C4-2B (cell line): ENCODE data around the gene KLHL33.

Experiments
- ZFX ChIP-seq: fragments of 450-650 bp; IDR thresholded peaks from 2 replicates; pipeline ENCODE4 v1.6.1; 2017
- TF ChIP-seq, protein P1 (sequence below): fragments of 450-650 bp; conservative IDR thresholded peaks from 2 replicates; pipeline ENCODE4 v1.5.1; 2017; ENCODE audit warnings: mild to moderate bottlenecking

DNA sequence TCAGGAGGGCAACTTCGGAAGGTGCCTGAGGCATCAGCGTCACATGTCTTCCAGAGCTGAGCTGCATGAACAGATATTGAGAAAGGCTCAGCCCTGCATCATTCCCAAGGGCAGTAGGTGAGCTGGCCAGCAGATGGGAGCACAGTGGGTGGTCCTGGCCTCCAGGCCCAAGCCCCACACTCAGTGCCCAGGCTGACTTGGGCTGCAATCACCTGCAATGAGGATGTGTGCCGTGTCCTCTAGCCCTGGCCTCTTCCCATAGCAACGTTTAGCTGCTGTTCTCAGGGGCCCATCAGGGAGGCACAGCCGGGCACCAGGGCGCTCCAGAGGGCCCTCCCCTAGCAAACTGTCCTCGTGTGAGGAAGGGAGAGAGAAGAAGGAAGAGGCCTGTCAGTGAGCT, 54.6 kb downstream of the KLHL33 start:
- TF ChIP-seq, protein P1, sequence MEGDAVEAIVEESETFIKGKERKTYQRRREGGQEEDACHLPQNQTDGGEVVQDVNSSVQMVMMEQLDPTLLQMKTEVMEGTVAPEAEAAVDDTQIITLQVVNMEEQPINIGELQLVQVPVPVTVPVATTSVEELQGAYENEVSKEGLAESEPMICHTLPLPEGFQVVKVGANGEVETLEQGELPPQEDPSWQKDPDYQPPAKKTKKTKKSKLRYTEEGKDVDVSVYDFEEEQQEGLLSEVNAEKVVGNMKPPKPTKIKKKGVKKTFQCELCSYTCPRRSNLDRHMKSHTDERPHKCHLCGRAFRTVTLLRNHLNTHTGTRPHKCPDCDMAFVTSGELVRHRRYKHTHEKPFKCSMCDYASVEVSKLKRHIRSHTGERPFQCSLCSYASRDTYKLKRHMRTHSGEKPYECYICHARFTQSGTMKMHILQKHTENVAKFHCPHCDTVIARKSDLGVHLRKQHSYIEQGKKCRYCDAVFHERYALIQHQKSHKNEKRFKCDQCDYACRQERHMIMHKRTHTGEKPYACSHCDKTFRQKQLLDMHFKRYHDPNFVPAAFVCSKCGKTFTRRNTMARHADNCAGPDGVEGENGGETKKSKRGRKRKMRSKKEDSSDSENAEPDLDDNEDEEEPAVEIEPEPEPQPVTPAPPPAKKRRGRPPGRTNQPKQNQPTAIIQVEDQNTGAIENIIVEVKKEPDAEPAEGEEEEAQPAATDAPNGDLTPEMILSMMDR: no peak
- TF ChIP-seq ZFX: no peak
